K562 (cell line): Measurements from ENCODE around the gene PDLIM5. TPM values are rescaled to one million over a fixed set of nuclear protein-coding genes. Genes with fewer than 3 reads are reported as not detected.

Source experiments
- ATAC-seq: fragments of 200-7000 bp; cut with Tn5 transposase; 3 replicates; pipeline ENCODE4 v1.9.1; 2020; ENCODE audit warnings: moderate library complexity
- BruUV-seq: library from RNA; stranded (reverse); fragments of 400-500 nt; replicated peaks from 2 replicates; lab custom pipeline; 2021; lab: Mats Ljungman, UMichigan
- CTCF ChIA-PET: fragments of 300-600 bp; formaldehyde crosslinking; extraction: SDS; loops from one replicate; lab custom pipeline; 2021; ENCODE audit warnings: low intra/inter-chr PET ratio; lab: Yijun Ruan, JAX
- POLR2A ChIA-PET: fragments of 300-600, 350-650 bp; sonication (Branson Sonifier 250); formaldehyde crosslinking; extraction: SDS; loops from one replicate; lab custom pipeline; 2021; ENCODE audit warnings: antibody characterized with exemption, inconsistent platforms; lab: Yijun Ruan, JAX
- DNase-seq, 4 experiments: peaks; one replicate each; pipeline versions ENCODE4 v3.0.0 to v3.0.0-alpha.2; 2011 to 2018; ENCODE audit warnings: low spot score in 3 of 4, mixed read lengths in 3 of 4; ENCODE audit errors: extremely low read depth in 1 of 4
- FAIRE-seq: peaks from 2 replicates; lab custom pipeline; 2011; peaks lifted over from hg19 to GRCh38; lab: Jason Lieb, UNC
- H2AFZ ChIP-seq: 2 replicates; pipeline ENCODE4 v1.6.0; 2011; ENCODE audit warnings: low read depth, low read length, control low read depth, inconsistent platforms
- H3K27ac ChIP-seq: fragments of 200-600 bp; 3 replicates; pipeline ENCODE4 v1.8.0; 2011; ENCODE audit warnings: low read depth, mild to moderate bottlenecking, control low read depth, inconsistent platforms, low read length, moderate library complexity, mixed read lengths; ENCODE audit errors: extremely low read depth
- H3K27me3 ChIP-seq, 2 experiments: fragments of 300-600 bp in 1 of 2; 2 replicates in 1 of 2; 3 replicates in 1 of 2; pipeline versions ENCODE4 v1.6.0 to v1.8.0; 2011; ENCODE audit warnings: inconsistent platforms in 2 of 2, low read length in 2 of 2, mild to moderate bottlenecking in 1 of 2, mixed read lengths in 1 of 2, moderate library complexity in 1 of 2; ENCODE audit not compliant: control insufficient read depth in 2 of 2, insufficient read depth in 2 of 2
- H3K36me3 ChIP-seq: fragments of 300-600 bp; 3 replicates; pipeline ENCODE4 v1.8.0; 2011; ENCODE audit warnings: mild to moderate bottlenecking, low read length, inconsistent platforms; ENCODE audit not compliant: control insufficient read depth, insufficient read depth
- H3K4me1 ChIP-seq, 2 experiments: fragments of 200-600 bp in 1 of 2; replicated peaks in 1 of 2; 2 replicates in 1 of 2; 3 replicates in 1 of 2; pipeline versions ENCODE4 v1.5.1 to v1.8.0; 2011; ENCODE audit warnings: inconsistent platforms in 2 of 2, low read length in 2 of 2, mild to moderate bottlenecking in 1 of 2, mixed read lengths in 1 of 2, moderate library complexity in 1 of 2; ENCODE audit not compliant: control insufficient read depth in 2 of 2, insufficient read depth in 2 of 2
- H3K4me2 ChIP-seq: 2 replicates; pipeline ENCODE4 v1.6.1; 2011; ENCODE audit warnings: low read length, control low read depth, inconsistent platforms, mixed read lengths; ENCODE audit not compliant: insufficient read depth
- H3K4me3 ChIP-seq: fragments of 200-600 bp; sonication (generic), shearing (Covaris generic); 2 replicates; pipeline ENCODE4 v1.5.1; 2016; ENCODE audit warnings: control low read depth, inconsistent platforms
- H3K79me2 ChIP-seq: fragments of 200-600 bp; 3 replicates; pipeline ENCODE4 v1.8.0; 2011; ENCODE audit warnings: low read length, inconsistent platforms; ENCODE audit not compliant: control insufficient read depth, insufficient read depth
- H3K9ac ChIP-seq, 2 experiments: 2 replicates each; pipeline versions ENCODE4 v1.6.0 to v1.6.1; 2011; ENCODE audit warnings: low read depth in 2 of 2, low read length in 2 of 2, control low read depth in 1 of 2, inconsistent platforms in 1 of 2, mild to moderate bottlenecking in 1 of 2, mixed read lengths in 1 of 2; ENCODE audit not compliant: insufficient read depth in 1 of 2
- H3K9me1 ChIP-seq: one replicate; pipeline ENCODE4 v1.6.0; 2011; ENCODE audit warnings: inconsistent platforms, mild to moderate bottlenecking, low read length, moderate library complexity; ENCODE audit not compliant: control insufficient read depth, insufficient read depth
- H3K9me3 ChIP-seq: replicated peaks from 2 replicates; pipeline ENCODE4 v1.5.1; 2011; ENCODE audit warnings: low read depth, low read length, inconsistent platforms; ENCODE audit not compliant: control insufficient read depth, insufficient read depth
- H4K20me1 ChIP-seq: replicated peaks from 2 replicates; pipeline ENCODE4 v1.6.1; 2011; ENCODE audit warnings: low read length, inconsistent platforms, mixed read lengths; ENCODE audit not compliant: control insufficient read depth, insufficient read depth
- ARID1B ChIP-seq: fragments of 450-650 bp; IDR thresholded peaks from 2 replicates; pipeline ENCODE4 v1.6.1; 2016; ENCODE audit warnings: antibody characterized with exemption, mild to moderate bottlenecking, inconsistent platforms
- ATF7 ChIP-seq: fragments of 450-650 bp; IDR thresholded peaks from 2 replicates; pipeline ENCODE4 v1.7.1; 2014; ENCODE audit warnings: mild to moderate bottlenecking, moderate library complexity
- BCL6 ChIP-seq: fragments of 250-450 bp; sonication (Bioruptor Pico); IDR thresholded peaks from 2 replicates; pipeline ENCODE4 v1.4.0; 2020
- CCNT2 ChIP-seq: IDR thresholded peaks from 2 replicates; pipeline ENCODE4 v1.6.1; 2011; ENCODE audit warnings: borderline replicate concordance, low read depth, mild to moderate bottlenecking, moderate library complexity, mixed read lengths, low read length; ENCODE audit not compliant: insufficient read length; ENCODE audit errors: extremely low read depth
- DPF2 ChIP-seq: fragments of 450-650 bp; IDR thresholded peaks from 2 replicates; pipeline ENCODE4 v1.6.1; 2016
- FOSL1 ChIP-seq: fragments of 200-800 bp; sonication (Bioruptor generic); conservative IDR thresholded peaks from 2 replicates; pipeline ENCODE4 v1.6.1; 2016; ENCODE audit warnings: missing genetic modification characterization, missing compliant biosample characterization
- JUN ChIP-seq, 2 experiments: sonication (generic) in 1 of 2; formaldehyde crosslinking in 1 of 2; IDR thresholded peaks; 2 replicates each; pipeline versions ENCODE4 v1.6.1 to v1.8.0; 2012 to 2022; ENCODE audit warnings: borderline replicate concordance in 2 of 2, mild to moderate bottlenecking in 2 of 2, improper control_type of control experiment in 1 of 2, low read depth in 1 of 2, low read length in 1 of 2, missing genetic modification reagents in 1 of 2
- MTA1 ChIP-seq: fragments of 450-650 bp; IDR thresholded peaks from 2 replicates; pipeline ENCODE4 v1.6.1; 2017; ENCODE audit warnings: borderline replicate concordance
- MXI1 ChIP-seq: IDR thresholded peaks from 2 replicates; pipeline ENCODE4 v1.6.1; 2011; ENCODE audit warnings: low read depth, mild to moderate bottlenecking, improper control_type of control experiment, low read length
- MYC ChIP-seq, 2 experiments: fragments of 250-450 bp in 1 of 2; sonication (Bioruptor Pico) in 1 of 2; IDR thresholded peaks; 2 replicates each; pipeline versions ENCODE4 v1.5.1 to v1.6.1; 2012 to 2021; ENCODE audit warnings: low read depth in 2 of 2, borderline replicate concordance in 1 of 2, improper control_type of control experiment in 1 of 2, low read length in 1 of 2, mild to moderate bottlenecking in 1 of 2, moderate library complexity in 1 of 2
- NCOR1 ChIP-seq: fragments of 450-650 bp; IDR thresholded peaks from 2 replicates; pipeline ENCODE4 v1.6.1; 2016; ENCODE audit warnings: mild to moderate bottlenecking, moderate library complexity
- NFE2 ChIP-seq: IDR thresholded peaks from 2 replicates; pipeline ENCODE4 v1.6.1; 2014; ENCODE audit warnings: antibody characterized with exemption, low read depth
- PRDM10 ChIP-seq: fragments of 450-650 bp; IDR thresholded peaks from 2 replicates; pipeline ENCODE4 v1.6.1; 2018; ENCODE audit not compliant: partially characterized antibody
- PYGO2 ChIP-seq: fragments of 450-650 bp; IDR thresholded peaks from 2 replicates; pipeline ENCODE4 v1.6.1; 2016; ENCODE audit warnings: mild to moderate bottlenecking, missing genetic modification characterization, moderate library complexity, missing compliant biosample characterization
- SOX6 ChIP-seq: fragments of 450-650 bp; IDR thresholded peaks from 2 replicates; pipeline ENCODE4 v1.6.1; 2014; ENCODE audit warnings: mild to moderate bottlenecking
- SPI1 ChIP-seq: IDR thresholded peaks from 2 replicates; pipeline ENCODE4 v1.6.1; 2011; ENCODE audit warnings: low read depth, low read length, control low read depth, borderline replicate concordance
- TCF3 ChIP-seq: sonication (generic); formaldehyde crosslinking; IDR thresholded peaks from 2 replicates; pipeline ENCODE4 v1.4.0; 2020; ENCODE audit warnings: mild to moderate bottlenecking, missing genetic modification reagents
- TEAD4 ChIP-seq, 2 experiments: sonication (generic) in 1 of 2; formaldehyde crosslinking in 1 of 2; IDR thresholded peaks; 2 replicates each; pipeline versions ENCODE4 v1.6.1 to v1.8.0; 2012 to 2022; ENCODE audit warnings: borderline replicate concordance in 1 of 2, inconsistent platforms in 1 of 2, low read length in 1 of 2, mild to moderate bottlenecking in 1 of 2, missing genetic modification reagents in 1 of 2
- ZC3H4 ChIP-seq: sonication (generic); formaldehyde crosslinking; IDR thresholded peaks from 2 replicates; pipeline ENCODE4 v1.9.0; 2021; ENCODE audit warnings: missing genetic modification reagents, borderline replicate concordance
- WGBS: fragments of 100-300 bp; shearing (Covaris generic); methylation state at CpG from one replicate; pipeline ENCODE4 v1.1.6; 2016; ENCODE audit warnings: low coverage, mixed read lengths; ENCODE audit not compliant: insufficient coverage; ENCODE audit errors: missing lambda C conversion rate; 5-methylcytosine and 5-hydroxymethylcytosine counted together
- in situ Hi-C: fragments of 300-500 bp; cut with MboI; formaldehyde crosslinking; loops from 4 replicates; pipeline ENCODE4 v1.15.0; 2018; ENCODE audit warnings: inconsistent platforms, mixed read lengths
- intact Hi-C: fragments of 100-400 bp; cut with micrococcal nuclease; formaldehyde crosslinking; loops from 2 replicates; pipeline ENCODE4 v1.14.2; 2022
- polyA plus RNA-seq, 8 experiments: library from polyadenylated mRNA; depleted of rRNA in 4 of 8; stranded (reverse) in 5 of 8; unstranded in 3 of 8; fragments of >200 nt; fragmentation: Nextera tagmentation in 2 of 8; fragmentation: Illumina TruSeq in 1 of 8; extraction: Ambion mirVana in 2 of 8; extraction: Trizol in 1 of 8; gene quantifications; 2 replicates each; pipeline versions ENCODE4 v1.2.1 to v1.2.3, GENCODE V29; 2011 to 2014; ENCODE audit warnings: inconsistent platforms in 1 of 8, missing spikeins in 1 of 8
- total RNA-seq, 7 experiments: library from RNA; depleted of rRNA in 6 of 7; stranded (reverse); fragments of >200 nt in 6 of 7; fragmentation: Illumina TruSeq in 2 of 7; extraction: Trizol in 2 of 7; gene quantifications; 2 replicates each; pipeline versions ENCODE4 v1.2.1 to v1.2.3, GENCODE V29; 2011 to 2021; ENCODE audit warnings: low replicate concordance in 1 of 7

Gene PDLIM5
- total and polyA plus RNA-seq, 9 of the 15 experiments (the other 6 are each of a cell fraction or from before 2014, with no cell fraction given) = 36.9 to 127 (median 62.5) TPM

GRCh38 chr4:94548571-94548970 lies 96.8 kb downstream of the PDLIM5 start:
- ChIA-PET CTCF (no interaction called here), POLR2A (no interaction called here)
- Histone ChIP-seq H3K9me1 (no peaks in the 10 kb centered on the region), H4K20me1 (no peaks in the 10 kb centered on the region), H3K79me2 (peaks cover 54% of the 10 kb centered on the region), H2AFZ (no peak overlapping the region), H3K9me3 (no peaks in the 10 kb centered on the region), H3K4me1 (peaks cover 5 to 31% of the 10 kb centered on the region in 2 experiments; a peak in 4 of 5 replicates), H3K36me3 (no peaks in the 10 kb centered on the region; the same call in 2 of the 3 replicates), H3K4me3 (no peak overlapping the region), H3K27ac (peak overlapping the region; percentile 50), H3K27me3 (no peaks in the 10 kb centered on the region), H3K4me2 (peak overlapping the region; percentile 2; the same call in 1 of the 2 replicates), H3K9ac (peak overlapping the region in 1 of 2 experiments; percentile 20; a peak in 1 of 4 replicates)
- ATAC-seq = peak; percentile 83
- 0% methylated on average over 1 of the region's 1 CpG for WGBS
- in situ Hi-C loops = no loop called here
- FAIRE-seq = peak; percentile 70
- no TSS peak for BruUV-seq
- intact Hi-C loops = no loop called here
- DNase-seq = peak in 3 of 4 experiments; percentile 15 to 69 (median 54)
- TF ChIP-seq SOX6 (peak; percentile 72), ARID1B (peak; percentile 80), TEAD4 (IDR thresholded peaks at IDR 0.05; ENCODE audit: low read length) (peak; percentile 74), TEAD4 (CRISPR knock-in tag; IDR thresholded peaks at IDR 0.05; ENCODE audit: borderline replicate concordance) (no peak), MYC (IDR thresholded peaks at IDR 0.05; ENCODE audit: low read depth, low read length) (0 out of 2 replicates have a peak, but pooled peaks have one; percentile 29), MYC (CRISPR knock-in tag; IDR thresholded peaks at IDR 0.05; ENCODE audit: borderline replicate concordance, low read depth) (no peak), MTA1 (0 out of 2 replicates have a peak, but pooled peaks have one; percentile 20), PRDM10 (peak; percentile 32), BCL6 (CRISPR knock-in tag) (no peak), MXI1 (0 out of 2 replicates have a peak, but pooled peaks have one; percentile 6), SPI1 (peak; percentile 86), NFE2 (0 out of 2 replicates have a peak, but pooled peaks have one; percentile 12), TCF3 (peak; percentile 33; the same call in 1 of the 2 replicates), ATF7 (peak; percentile 15; the same call in 1 of the 2 replicates), FOSL1 (peak; percentile 92), CCNT2 (peak; percentile 91), PYGO2 (tag) (no peak), ZC3H4 (CRISPR knock-in tag) (no peak), DPF2 (peak; percentile 85), JUN (IDR thresholded peaks at IDR 0.05; ENCODE audit: borderline replicate concordance, low read depth, low read length) (peak; percentile 45; the same call in 1 of the 2 replicates), JUN (CRISPR knock-in tag; IDR thresholded peaks at IDR 0.05; ENCODE audit: borderline replicate concordance) (no peak), NCOR1 (peak; percentile 41; the same call in 1 of the 2 replicates)
